SK-N-SH (cell line): ENCODE measurements around the gene ZCCHC8. TPM values are rescaled to one million over a fixed set of nuclear protein-coding genes. Genes with fewer than 3 reads are reported as not detected.
A peak's percentile ranks its signal among the peaks of the same experiment; 100 is the strongest.
"Not testable (repeated sequence)": the region's sequence is repeated elsewhere in the genome, so short reads cannot be mapped to it uniquely, and the experiment has no call there.

Source experiments
- CTCF ChIA-PET: fragments of 300-600, 350-600 bp; formaldehyde crosslinking; extraction: SDS; loops from one replicate; lab custom pipeline; 2021; lab: Yijun Ruan, JAX
- POLR2A ChIA-PET: fragments of 350-600 bp; sonication (Branson Sonifier 250); formaldehyde crosslinking; extraction: SDS; loops from one replicate; lab custom pipeline; 2020; ENCODE audit warnings: antibody characterized with exemption, inconsistent platforms; lab: Yijun Ruan, JAX
- DNase-seq: peaks from one replicate; pipeline ENCODE4 v3.0.0; 2012
- H2AFZ ChIP-seq: fragments of 200-600 bp; sonication (generic); 2 replicates; pipeline ENCODE4 v1.8.1; 2016; ENCODE audit warnings: antibody characterized with exemption, mild to moderate bottlenecking, low read depth
- H3F3A ChIP-seq: fragments of 200-600 bp; sonication (generic); replicated peaks from 2 replicates; pipeline ENCODE3; 2016; ENCODE audit warnings: antibody characterized with exemption, mild to moderate bottlenecking; ENCODE audit not compliant: insufficient read depth
- H3K27ac ChIP-seq, 2 experiments: fragments of 200-500 bp in 1 of 2; fragments of 200-600 bp in 1 of 2; sonication (Bioruptor generic) in 1 of 2; sonication (generic), shearing (Covaris generic) in 1 of 2; 2 replicates each; pipeline versions ENCODE4 v1.5.1 to v1.6.1; 2014 to 2016; ENCODE audit warnings: low read depth in 2 of 2, inconsistent platforms in 1 of 2, low read length in 1 of 2, mild to moderate bottlenecking in 1 of 2, mixed read lengths in 1 of 2
- H3K27me3 ChIP-seq: fragments of 200-600 bp; sonication (generic), shearing (Covaris generic); 2 replicates; pipeline ENCODE4 v1.6.1; 2016; ENCODE audit warnings: mixed run types; ENCODE audit not compliant: insufficient read depth
- H3K36me3 ChIP-seq, 2 experiments: fragments of 200-500 bp in 1 of 2; fragments of 200-600 bp in 1 of 2; sonication (Bioruptor generic) in 1 of 2; sonication (generic) in 1 of 2; replicated peaks in 1 of 2; 2 replicates each; pipeline versions ENCODE3 to v1.5.1; 2014 to 2016; ENCODE audit warnings: low read length in 1 of 2, mild to moderate bottlenecking in 1 of 2; ENCODE audit not compliant: insufficient read depth in 2 of 2, control insufficient read depth in 1 of 2
- H3K4me1 ChIP-seq, 2 experiments: fragments of 200-500 bp in 1 of 2; fragments of 200-600 bp in 1 of 2; sonication (Bioruptor generic) in 1 of 2; sonication (generic), shearing (Covaris generic) in 1 of 2; 2 replicates each; pipeline versions ENCODE4 v1.5.1 to v1.6.1; 2014 to 2016; ENCODE audit warnings: low read depth in 1 of 2, low read length in 1 of 2, mixed run types in 1 of 2; ENCODE audit not compliant: insufficient read depth in 2 of 2, control insufficient read depth in 1 of 2
- H3K4me2 ChIP-seq: fragments of 200-600 bp; sonication (generic), shearing (Covaris generic); 2 replicates; pipeline ENCODE4 v1.6.1; 2017; ENCODE audit warnings: mixed run types
- H3K4me3 ChIP-seq, 2 experiments: fragments of 200-500 bp in 1 of 2; fragments of 200-600 bp in 1 of 2; sonication (Bioruptor generic) in 1 of 2; sonication (generic), shearing (Covaris generic) in 1 of 2; 2 replicates each; pipeline versions ENCODE4 v1.5.1 to v1.8.1; 2014 to 2016; ENCODE audit warnings: low read depth in 2 of 2, inconsistent platforms in 1 of 2, low read length in 1 of 2, mild to moderate bottlenecking in 1 of 2, mixed read lengths in 1 of 2, moderate library complexity in 1 of 2
- H3K79me2 ChIP-seq: fragments of 200-600 bp; sonication (generic); 2 replicates; pipeline ENCODE4 v1.8.1; 2017; ENCODE audit warnings: mild to moderate bottlenecking; ENCODE audit not compliant: insufficient read depth
- H3K9ac ChIP-seq: fragments of 200-600 bp; sonication (generic); 2 replicates; pipeline ENCODE4 v1.6.1; 2017; ENCODE audit warnings: mixed run types
- H3K9me2 ChIP-seq: fragments of 200-600 bp; sonication (generic); 2 replicates; pipeline ENCODE4 v1.6.1; 2017; ENCODE audit warnings: mixed run types
- H3K9me3 ChIP-seq: fragments of 200-600 bp; sonication (generic); 2 replicates; pipeline ENCODE4 v1.6.1; 2017; ENCODE audit warnings: mixed run types, mild to moderate bottlenecking, moderate library complexity
- H4K20me1 ChIP-seq: fragments of 200-600 bp; sonication (generic); 2 replicates; pipeline ENCODE4 v1.6.1; 2017; ENCODE audit warnings: mild to moderate bottlenecking, mixed run types; ENCODE audit not compliant: insufficient read depth
- CHD2 ChIP-seq: fragments of 150-350 bp; IDR thresholded peaks from 2 replicates; pipeline ENCODE4 v1.6.1; 2018; ENCODE audit warnings: low read length; ENCODE audit not compliant: partially characterized antibody
- EP300 ChIP-seq, 2 experiments: IDR thresholded peaks; 2 replicates each; pipeline versions ENCODE4 v1.4.0 to v1.6.1; 2012; ENCODE audit warnings: borderline replicate concordance in 1 of 2, low read depth in 1 of 2, low read length in 1 of 2
- EZH2phosphoT487 ChIP-seq: fragments of 200-600 bp; sonication (generic); IDR thresholded peaks from 2 replicates; pipeline ENCODE4 v1.6.1; 2017; ENCODE audit warnings: low read depth, mixed run types, mild to moderate bottlenecking, antibody characterized with exemption, moderate library complexity, borderline replicate concordance
- FOSL2 ChIP-seq: IDR thresholded peaks from 2 replicates; pipeline ENCODE4 v1.4.0; 2012; ENCODE audit warnings: low read depth, mild to moderate bottlenecking, moderate library complexity, borderline replicate concordance
- FOXJ3 ChIP-seq: sonication (generic); formaldehyde crosslinking; IDR thresholded peaks from 2 replicates; pipeline ENCODE4 v1.5.1; 2020; ENCODE audit warnings: mild to moderate bottlenecking, missing genetic modification reagents
- GABPA ChIP-seq: IDR thresholded peaks from 2 replicates; pipeline ENCODE4 v1.4.0; 2012; ENCODE audit warnings: low read depth, mild to moderate bottlenecking
- GATA2 ChIP-seq: sonication (generic); formaldehyde crosslinking; IDR thresholded peaks from 2 replicates; pipeline ENCODE4 v1.5.0; 2020; ENCODE audit warnings: mild to moderate bottlenecking, missing genetic modification reagents
- JUND ChIP-seq: IDR thresholded peaks from 2 replicates; pipeline ENCODE4 v1.4.0; 2012
- MXI1 ChIP-seq: IDR thresholded peaks from 2 replicates; pipeline ENCODE4 v1.6.1; 2012; ENCODE audit warnings: mild to moderate bottlenecking, low read depth, low read length, improper control_type of control experiment
- NFIC ChIP-seq: IDR thresholded peaks from 2 replicates; pipeline ENCODE4 v1.4.0; 2012; ENCODE audit warnings: borderline replicate concordance
- POLR2AphosphoS5 ChIP-seq: IDR thresholded peaks from 2 replicates; pipeline ENCODE4 v1.6.1; 2012; ENCODE audit warnings: low read depth, low read length
- RXRA ChIP-seq: IDR thresholded peaks from 2 replicates; pipeline ENCODE4 v1.4.0; 2012; ENCODE audit warnings: low read depth, mild to moderate bottlenecking, borderline replicate concordance
- SIN3A ChIP-seq: IDR thresholded peaks from 2 replicates; pipeline ENCODE4 v1.6.1; 2012; ENCODE audit warnings: low read depth, mild to moderate bottlenecking, low read length, moderate library complexity, borderline replicate concordance
- TAF1 ChIP-seq: IDR thresholded peaks from 2 replicates; pipeline ENCODE4 v1.6.1; 2012; ENCODE audit warnings: low read depth, mild to moderate bottlenecking, low read length, moderate library complexity, borderline replicate concordance
- TCF12 ChIP-seq: IDR thresholded peaks from 2 replicates; pipeline ENCODE4 v1.4.0; 2012
- TEAD4 ChIP-seq: IDR thresholded peaks from 2 replicates; pipeline ENCODE4 v1.4.0; 2012; ENCODE audit warnings: mild to moderate bottlenecking, borderline replicate concordance; ENCODE audit not compliant: insufficient read depth
- YY1 ChIP-seq: IDR thresholded peaks from 2 replicates; pipeline ENCODE4 v1.4.0; 2012; ENCODE audit warnings: low read depth, mild to moderate bottlenecking
- WGBS: methylation state at CpG from one replicate; pipeline ENCODE4 v1.1.6; 2017; ENCODE audit warnings: low lambda C conversion rate; 5-methylcytosine and 5-hydroxymethylcytosine counted together
- polyA plus RNA-seq, 3 experiments: library from polyadenylated mRNA; depleted of rRNA; stranded (reverse); fragments of >200 nt; gene quantifications; 2 replicates each; pipeline ENCODE4 v1.2.3, GENCODE V29; 2012
- TF ChIP-seq, protein P1 (sequence below): IDR thresholded peaks from 2 replicates; pipeline ENCODE4; 2012
- TF ChIP-seq, protein P2 (sequence below): IDR thresholded peaks from 2 replicates; pipeline ENCODE4 v1.4.0; 2012; ENCODE audit warnings: low read depth
- TF ChIP-seq, protein P3 (sequence below): IDR thresholded peaks from 2 replicates; pipeline ENCODE4 v1.6.1; 2012; ENCODE audit warnings: mild to moderate bottlenecking, low read depth, low read length, moderate library complexity

Gene ZCCHC8
- polyA plus RNA-seq, 1 of the 3 experiments (the other 2 are of a cell fraction), result 11.3 TPM

DNA sequence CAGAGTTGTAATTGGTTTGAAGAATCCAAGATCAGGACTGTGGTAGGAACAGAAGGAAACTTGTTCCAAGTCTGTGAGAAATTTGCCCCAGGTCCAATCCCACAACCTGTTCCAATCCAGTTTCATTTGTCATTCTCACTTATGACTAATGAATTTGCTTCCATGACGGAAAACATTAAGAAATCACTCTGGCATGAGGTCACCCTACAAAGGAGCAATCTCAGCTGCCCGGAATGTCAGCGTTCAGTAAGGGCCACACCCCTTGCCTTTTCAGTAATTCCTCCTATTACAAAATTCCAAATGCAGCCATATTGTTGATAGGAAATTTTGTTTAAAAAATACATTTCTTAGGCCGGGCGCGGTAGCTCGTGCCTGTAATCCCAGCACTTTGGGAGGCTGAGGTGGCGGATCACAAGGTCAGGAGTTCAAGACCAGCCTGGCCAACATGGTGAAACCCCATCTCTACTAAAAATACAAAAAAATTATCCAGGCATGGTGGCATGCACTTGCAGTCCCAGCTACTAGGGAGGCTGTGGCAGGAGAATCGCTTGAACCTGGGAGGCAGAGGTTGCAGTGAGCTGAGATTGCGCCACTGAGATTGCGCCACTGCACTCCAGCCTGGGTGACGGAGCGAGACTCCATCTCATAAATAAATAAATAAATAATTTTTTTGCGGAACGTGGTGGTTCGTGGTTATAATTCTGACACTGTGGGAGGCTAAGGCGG is 36.3 kb downstream of the ZCCHC8 start:
- H4K20me1 ChIP-seq, POLR2A ChIA-PET, H3K4me1 ChIP-seq, H3K79me2 ChIP-seq, DNase-seq, H3K9me2 ChIP-seq, H3K9me3 ChIP-seq, H3K4me3 ChIP-seq, H3K27me3 ChIP-seq, H3K36me3 ChIP-seq, H3K4me2 ChIP-seq: not testable (repeated sequence)
- 74% methylated on average over 17 of the region's 17 CpGs for WGBS
- Histone ChIP-seq H3K27ac (peak overlapping the region in 1 of 2 experiments; percentile 82; a peak in 2 of 4 replicates), H3K9ac (peak overlapping the region; percentile 25; the same call in 1 of the 2 replicates), H3F3A (peaks cover 11% of the 10 kb centered on the region), H2AFZ (peak overlapping the region; percentile 70)
- TF ChIP-seq SIN3A (peak; percentile 35; the same call in 1 of the 2 replicates), TEAD4 (0 out of 2 replicates have a peak, but pooled peaks have one; percentile 38), JUND (peak; percentile 63), FOSL2 (peak; percentile 66; the same call in 1 of the 2 replicates), EP300 (IDR thresholded peaks at IDR 0.05; ENCODE audit: borderline replicate concordance in 1 of 2, low read depth in 1 of 2, low read length in 1 of 2) (peak in 1 of 2 experiments; percentile 36; a peak in 1 of 4 replicates), YY1 (peak; percentile 62), POLR2AphosphoS5 (peak; percentile 27; the same call in 1 of the 2 replicates), TCF12 (peak; percentile 70)
- TF ChIP-seq, protein P1, sequence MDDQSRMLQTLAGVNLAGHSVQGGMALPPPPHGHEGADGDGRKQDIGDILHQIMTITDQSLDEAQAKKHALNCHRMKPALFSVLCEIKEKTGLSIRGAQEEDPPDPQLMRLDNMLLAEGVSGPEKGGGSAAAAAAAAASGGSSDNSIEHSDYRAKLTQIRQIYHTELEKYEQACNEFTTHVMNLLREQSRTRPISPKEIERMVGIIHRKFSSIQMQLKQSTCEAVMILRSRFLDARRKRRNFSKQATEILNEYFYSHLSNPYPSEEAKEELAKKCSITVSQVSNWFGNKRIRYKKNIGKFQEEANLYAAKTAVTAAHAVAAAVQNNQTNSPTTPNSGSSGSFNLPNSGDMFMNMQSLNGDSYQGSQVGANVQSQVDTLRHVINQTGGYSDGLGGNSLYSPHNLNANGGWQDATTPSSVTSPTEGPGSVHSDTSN, result peak; percentile 81
- CTCF ChIA-PET, result interaction anchor here (1.1 kb wide), 1 partner anchor 64 kb away, joined by 3 read pairs; no protein-coding TSS in a partner anchor

DNA sequence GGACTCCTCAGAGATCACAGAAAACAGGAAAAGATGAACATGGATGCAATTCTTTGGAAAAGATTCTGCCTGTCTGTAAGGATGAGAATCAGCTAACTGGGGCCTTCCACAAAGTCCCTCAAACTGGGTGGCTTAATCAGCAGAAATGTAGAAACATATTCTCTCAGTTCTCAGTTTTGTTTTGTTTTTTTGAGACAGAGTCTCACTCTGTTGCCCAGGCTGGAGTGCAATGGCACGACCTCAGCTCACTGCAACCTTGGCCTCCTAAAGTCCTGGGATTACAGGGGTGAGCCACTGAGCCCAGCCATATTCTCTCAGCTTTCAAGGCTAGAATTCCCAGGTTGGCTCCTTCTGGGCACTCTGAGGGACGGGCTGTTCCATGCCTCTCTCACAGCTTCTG is 40.1 kb downstream of the ZCCHC8 start:
- Histone ChIP-seq H3K4me2 (no peak overlapping the region), H3K27ac (no peak overlapping the region), H3F3A (peaks cover 14% of the 10 kb centered on the region), H3K9me2 (no peaks in the 10 kb centered on the region), H3K79me2 (no peaks in the 10 kb centered on the region), H3K27me3 (no peaks in the 10 kb centered on the region), H2AFZ (no peak overlapping the region), H3K4me1 (no peaks in the 10 kb centered on the region), H3K9me3 (no peaks in the 10 kb centered on the region), H3K36me3 (no peaks in the 10 kb centered on the region), H4K20me1 (no peaks in the 10 kb centered on the region), H3K4me3 (no peak overlapping the region), H3K9ac (no peak overlapping the region)
- DNase-seq, result no peak
- ChIA-PET CTCF (interaction anchor here (1.4 to 2.9 kb wide), 2 partner anchors 11 to 61 kb away, joined by 5 to 10 read pairs; no protein-coding TSS in a partner anchor), POLR2A (no interaction called here)
- WGBS, result 79% methylated on average over 2 of the region's 2 CpGs
- no peak for TF ChIP-seq FOXJ3
- TF ChIP-seq JUND, result no peak
- no peak for TF ChIP-seq TAF1
- TF ChIP-seq EZH2phosphoT487, result no peak
- TF ChIP-seq GATA2 (CRISPR knock-in tag), result no peak
- TF ChIP-seq, protein P2, sequence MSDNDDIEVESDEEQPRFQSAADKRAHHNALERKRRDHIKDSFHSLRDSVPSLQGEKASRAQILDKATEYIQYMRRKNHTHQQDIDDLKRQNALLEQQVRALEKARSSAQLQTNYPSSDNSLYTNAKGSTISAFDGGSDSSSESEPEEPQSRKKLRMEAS, result no peak
- no peak for TF ChIP-seq CHD2
- TF ChIP-seq, protein P3, sequence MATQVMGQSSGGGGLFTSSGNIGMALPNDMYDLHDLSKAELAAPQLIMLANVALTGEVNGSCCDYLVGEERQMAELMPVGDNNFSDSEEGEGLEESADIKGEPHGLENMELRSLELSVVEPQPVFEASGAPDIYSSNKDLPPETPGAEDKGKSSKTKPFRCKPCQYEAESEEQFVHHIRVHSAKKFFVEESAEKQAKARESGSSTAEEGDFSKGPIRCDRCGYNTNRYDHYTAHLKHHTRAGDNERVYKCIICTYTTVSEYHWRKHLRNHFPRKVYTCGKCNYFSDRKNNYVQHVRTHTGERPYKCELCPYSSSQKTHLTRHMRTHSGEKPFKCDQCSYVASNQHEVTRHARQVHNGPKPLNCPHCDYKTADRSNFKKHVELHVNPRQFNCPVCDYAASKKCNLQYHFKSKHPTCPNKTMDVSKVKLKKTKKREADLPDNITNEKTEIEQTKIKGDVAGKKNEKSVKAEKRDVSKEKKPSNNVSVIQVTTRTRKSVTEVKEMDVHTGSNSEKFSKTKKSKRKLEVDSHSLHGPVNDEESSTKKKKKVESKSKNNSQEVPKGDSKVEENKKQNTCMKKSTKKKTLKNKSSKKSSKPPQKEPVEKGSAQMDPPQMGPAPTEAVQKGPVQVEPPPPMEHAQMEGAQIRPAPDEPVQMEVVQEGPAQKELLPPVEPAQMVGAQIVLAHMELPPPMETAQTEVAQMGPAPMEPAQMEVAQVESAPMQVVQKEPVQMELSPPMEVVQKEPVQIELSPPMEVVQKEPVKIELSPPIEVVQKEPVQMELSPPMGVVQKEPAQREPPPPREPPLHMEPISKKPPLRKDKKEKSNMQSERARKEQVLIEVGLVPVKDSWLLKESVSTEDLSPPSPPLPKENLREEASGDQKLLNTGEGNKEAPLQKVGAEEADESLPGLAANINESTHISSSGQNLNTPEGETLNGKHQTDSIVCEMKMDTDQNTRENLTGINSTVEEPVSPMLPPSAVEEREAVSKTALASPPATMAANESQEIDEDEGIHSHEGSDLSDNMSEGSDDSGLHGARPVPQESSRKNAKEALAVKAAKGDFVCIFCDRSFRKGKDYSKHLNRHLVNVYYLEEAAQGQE, result no peak
- no peak for TF ChIP-seq RXRA
- no peak for TF ChIP-seq NFIC
- TF ChIP-seq GABPA, result no peak
- TF ChIP-seq TCF12, result no peak
- no peak for TF ChIP-seq MXI1
- TF ChIP-seq, protein P1, result no peak
- TF ChIP-seq EP300 (IDR thresholded peaks at IDR 0.05; ENCODE audit: borderline replicate concordance in 1 of 2, low read depth in 1 of 2, low read length in 1 of 2), result no peak
- no peak for TF ChIP-seq SIN3A
